Activated CD8-positive, alpha-beta T cell treated with anti-CD3 and anti-CD28 coated beads for 36 hours (primary cell): ENCODE data around the gene EOLA2. TPM values are rescaled to one million over a fixed set of nuclear protein-coding genes. Genes with fewer than 3 reads are reported as not detected.

Experiments
- ATAC-seq: fragments of 200-7000 bp; cut with Tn5 transposase; one replicate; pipeline ENCODE4 v1.10.0; 2021; ENCODE audit warnings: mild to moderate bottlenecking, moderate library complexity
- CTCF ChIA-PET: fragments of 350-600 bp; sonication (Branson Sonifier 250); formaldehyde crosslinking; loops from one replicate; lab custom pipeline; 2021; ENCODE audit warnings: antibody characterized with exemption; lab: Charles Lee
- POLR2A ChIA-PET: fragments of 350-600 bp; sonication (Branson Sonifier 250); formaldehyde crosslinking; loops from one replicate; lab custom pipeline; 2021; ENCODE audit warnings: antibody characterized with exemption; lab: Charles Lee
- DNase-seq: peaks from one replicate; pipeline ENCODE4 v3.0.0-alpha.2; 2020
- H3K27ac Mint-ChIP-seq: one replicate; pipeline ENCODE4 v1.8.0; 2021; ENCODE audit warnings: mild to moderate bottlenecking, mixed read lengths
- H3K27me3 Mint-ChIP-seq: one replicate; pipeline ENCODE4 v1.8.0; 2021; ENCODE audit warnings: mixed read lengths
- H3K36me3 Mint-ChIP-seq: one replicate; pipeline ENCODE4 v1.8.0; 2021; ENCODE audit warnings: low read depth, mixed read lengths
- H3K4me1 Mint-ChIP-seq: one replicate; pipeline ENCODE4 v1.8.0; 2021; ENCODE audit warnings: low read depth, mixed read lengths
- H3K4me3 Mint-ChIP-seq: one replicate; pipeline ENCODE4 v1.8.0; 2021; ENCODE audit warnings: mild to moderate bottlenecking, moderate library complexity, mixed read lengths
- H3K9me3 Mint-ChIP-seq: one replicate; pipeline ENCODE4 v1.8.0; 2021; ENCODE audit warnings: mixed read lengths
- CTCF ChIP-seq: fragments of 200-600 bp; IDR thresholded peaks from one replicate; pipeline ENCODE4 v1.8.0; 2022; ENCODE audit warnings: antibody characterized with exemption, mild to moderate bottlenecking
- intact Hi-C: fragments of 100-400 bp; cut with micrococcal nuclease; formaldehyde crosslinking; loops from one replicate; pipeline ENCODE4 v1.10.0; 2022
- total RNA-seq, 2 experiments: library from RNA; stranded (reverse); gene quantifications; one replicate each; pipeline ENCODE4 v1.2.3, GENCODE V29; 2021

The EOLA2 gene
- total RNA-seq, 2 experiments from 2014 or later, result 23.2 to 25.8 TPM

- no peaks in the 10 kb centered on the region for H3K9me3 Mint-ChIP-seq
- H3K4me1 Mint-ChIP-seq, result peaks cover 5% of the 10 kb centered on the region
- peak; percentile 43 for DNase-seq
- no peaks in the 10 kb centered on the region for H3K27me3 Mint-ChIP-seq
- H3K27ac Mint-ChIP-seq, result no peak overlapping the region
- peak; percentile 32 for TF ChIP-seq CTCF
- peaks cover 7% of the 10 kb centered on the region for H3K36me3 Mint-ChIP-seq
- POLR2A ChIA-PET, result no interaction called here
- ATAC-seq, result peak; percentile 74
- CTCF ChIA-PET, result no interaction called here
- no peak overlapping the region for H3K4me3 Mint-ChIP-seq
- intact Hi-C loops, result loop anchor here (10.0 kb wide), 2 partner anchors 392 to 522 kb away; no protein-coding TSS in a partner anchor
These were observed 24.8 kb upstream of the EOLA2 start for GRCh38 chrX:149962859-149963757.

DNA sequence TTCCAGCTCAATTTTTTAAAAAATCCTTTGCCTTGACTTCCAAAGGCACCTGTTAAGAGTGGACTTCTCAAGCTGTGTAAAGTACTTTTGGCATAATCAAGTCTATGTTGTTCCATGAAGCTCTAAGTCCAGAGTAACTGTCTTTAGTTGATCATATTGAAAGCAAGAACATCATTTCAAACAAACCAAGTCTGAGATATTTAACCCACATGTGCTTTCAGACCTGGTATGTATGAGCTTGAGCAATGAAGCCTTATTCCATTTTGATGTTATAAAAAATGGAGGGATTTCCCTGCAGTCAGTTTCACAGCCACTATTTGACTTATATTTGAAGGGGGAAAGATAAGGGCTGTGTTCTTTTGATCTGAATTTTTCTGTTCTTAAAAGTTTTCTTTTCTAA is 23.7 kb upstream of the EOLA2 start:
- POLR2A ChIA-PET, result no interaction called here
- intact Hi-C loops, result loop anchor here (10.0 kb wide), 2 partner anchors 393 to 523 kb away; no protein-coding TSS in a partner anchor
- no peak for TF ChIP-seq CTCF
- ATAC-seq (no peak), DNase-seq (no peak)
- peaks cover 7% of the 10 kb centered on the region for H3K36me3 Mint-ChIP-seq
- no peaks in the 10 kb centered on the region for H3K27me3 Mint-ChIP-seq
- no peak overlapping the region for H3K4me3 Mint-ChIP-seq
- CTCF ChIA-PET, result interaction anchor here (0.7 to 1.0 kb wide), 2 partner anchors 9 to 22 kb away, joined by 3 read pairs; no protein-coding TSS in a partner anchor
- no peak overlapping the region for H3K27ac Mint-ChIP-seq
- H3K4me1 Mint-ChIP-seq, result no peaks in the 10 kb centered on the region
- no peaks in the 10 kb centered on the region for H3K9me3 Mint-ChIP-seq

GRCh38 chrX:149961572-149961971 is 23.3 kb upstream of the EOLA2 start:
- intact Hi-C loops, result loop anchor here (10.0 kb wide), 2 partner anchors 393 to 523 kb away; no protein-coding TSS in a partner anchor
- Mint-ChIP-seq H3K4me1 (no peaks in the 10 kb centered on the region), H3K27me3 (no peaks in the 10 kb centered on the region), H3K4me3 (no peak overlapping the region), H3K36me3 (peaks cover 7% of the 10 kb centered on the region), H3K27ac (no peak overlapping the region), H3K9me3 (no peaks in the 10 kb centered on the region)
- ATAC-seq (no peak), DNase-seq (no peak)
- ChIA-PET POLR2A (no interaction called here), CTCF (interaction anchor here (0.7 to 1.0 kb wide), 2 partner anchors 9 to 21 kb away, joined by 3 read pairs; no protein-coding TSS in a partner anchor)
- no peak for TF ChIP-seq CTCF

- peaks cover 2% of the 10 kb centered on the region for H3K4me1 Mint-ChIP-seq
- ChIA-PET CTCF (interaction anchor here (1.6 kb wide), 1 partner anchor 79 kb away, joined by 4 read pairs; no protein-coding TSS in a partner anchor), POLR2A (no interaction called here)
- ATAC-seq, result no peak
- H3K27ac Mint-ChIP-seq, result no peak overlapping the region
- peak; percentile 15 for DNase-seq
- no peak overlapping the region for H3K4me3 Mint-ChIP-seq
- no peaks in the 10 kb centered on the region for H3K27me3 Mint-ChIP-seq
- H3K9me3 Mint-ChIP-seq, result no peaks in the 10 kb centered on the region
- peaks cover 9% of the 10 kb centered on the region for H3K36me3 Mint-ChIP-seq
- peak; percentile 29 for TF ChIP-seq CTCF
- intact Hi-C loops, result no loop called here
These were observed 12.4 kb upstream of the EOLA2 start for GRCh38 chrX:149950681-149951080.
